Upper lobe of left lung (tissue), 6 donors: ENCODE data around the gene RFC4. TPM values are rescaled to one million over a fixed set of nuclear protein-coding genes. Genes with fewer than 3 reads are reported as not detected.

Experiments
- ATAC-seq, 2 donors: fragments of 200-7000 bp; cut with Tn5 transposase; one replicate each; pipeline ENCODE4 v1.9.1; 2022; ENCODE audit warnings: mild to moderate bottlenecking in 2 of 2, moderate library complexity in 2 of 2; ENCODE audit not compliant: low FRiP score in 2 of 2
- DNase-seq, 2 donors: peaks; one replicate each; pipeline ENCODE4 v3.0.0-alpha.2; 2019 to 2020
- H3K27ac ChIP-seq, 4 donors: fragments of 200-600 bp; sonication (generic); one replicate each; pipeline ENCODE4 v1.5.1; 2016 to 2019
- H3K27me3 ChIP-seq, 4 donors: fragments of 200-600 bp; sonication (generic); one replicate each; pipeline ENCODE4 v1.5.1; 2017 to 2019
- H3K36me3 ChIP-seq, 4 donors: fragments of 200-600 bp; sonication (generic); one replicate each; pipeline ENCODE4 v1.5.1; 2016 to 2019
- H3K4me1 ChIP-seq, 4 donors: fragments of 200-600 bp; sonication (generic); one replicate each; pipeline ENCODE4 v1.5.1; 2018 to 2019
- H3K4me3 ChIP-seq, 4 donors: fragments of 200-600 bp; sonication (generic); one replicate each; pipeline ENCODE4 v1.5.1; 2017 to 2019; ENCODE audit warnings: mild to moderate bottlenecking in 2 of 4, moderate library complexity in 1 of 4
- H3K9me3 ChIP-seq, 4 donors: fragments of 200-600 bp; sonication (generic); one replicate each; pipeline ENCODE4 v1.5.1; 2018 to 2019
- CTCF ChIP-seq, 6 experiments: fragments of 450-650 bp in 4 of 6; fragments of 200-600 bp in 2 of 6; sonication (generic) in 2 of 6; IDR thresholded peaks; one replicate each; pipeline ENCODE4 v1.5.1; 2016 to 2019; ENCODE audit warnings: antibody characterized with exemption in 6 of 6
- EP300 ChIP-seq, 4 donors: sonication (generic); formaldehyde crosslinking; IDR thresholded peaks; one replicate each; pipeline ENCODE4 v1.5.1; 2017; ENCODE audit warnings: antibody characterized with exemption in 4 of 4, control low read depth in 2 of 4
- POLR2A ChIP-seq, 4 donors: fragments of 450-650 bp; IDR thresholded peaks; one replicate each; pipeline ENCODE4 v1.5.1; 2016 to 2017; ENCODE audit warnings: antibody characterized with exemption in 4 of 4, mild to moderate bottlenecking in 2 of 4
- POLR2AphosphoS5 ChIP-seq, 2 donors: sonication (generic); formaldehyde crosslinking; IDR thresholded peaks; one replicate each; pipeline ENCODE4 v1.5.1; 2017; ENCODE audit warnings: antibody characterized with exemption in 2 of 2
- WGBS, 2 donors: methylation state at CpG; one replicate each; pipeline ENCODE4 v1.1.5; 2017 to 2018; 5-methylcytosine and 5-hydroxymethylcytosine counted together
- total RNA-seq, 6 donors: library from RNA; depleted of rRNA in 4 of 6; stranded (reverse); fragments of >200 nt in 4 of 6; gene quantifications; one replicate each; pipeline versions ENCODE4 v1.1.0 to v1.2.1, GENCODE V29; 2016 to 2021
- donor health status: DM: no; HTN: no; CAD: no; lungs with moderate emphysema.
- donor health status: DM: no; HTN: yes; CAD: no; lungs with severe emphysema.

The RFC4 gene
- total RNA-seq, 6 donors from 2014 or later, result 6.0 to 14.9 (median 8.7) TPM

DNA sequence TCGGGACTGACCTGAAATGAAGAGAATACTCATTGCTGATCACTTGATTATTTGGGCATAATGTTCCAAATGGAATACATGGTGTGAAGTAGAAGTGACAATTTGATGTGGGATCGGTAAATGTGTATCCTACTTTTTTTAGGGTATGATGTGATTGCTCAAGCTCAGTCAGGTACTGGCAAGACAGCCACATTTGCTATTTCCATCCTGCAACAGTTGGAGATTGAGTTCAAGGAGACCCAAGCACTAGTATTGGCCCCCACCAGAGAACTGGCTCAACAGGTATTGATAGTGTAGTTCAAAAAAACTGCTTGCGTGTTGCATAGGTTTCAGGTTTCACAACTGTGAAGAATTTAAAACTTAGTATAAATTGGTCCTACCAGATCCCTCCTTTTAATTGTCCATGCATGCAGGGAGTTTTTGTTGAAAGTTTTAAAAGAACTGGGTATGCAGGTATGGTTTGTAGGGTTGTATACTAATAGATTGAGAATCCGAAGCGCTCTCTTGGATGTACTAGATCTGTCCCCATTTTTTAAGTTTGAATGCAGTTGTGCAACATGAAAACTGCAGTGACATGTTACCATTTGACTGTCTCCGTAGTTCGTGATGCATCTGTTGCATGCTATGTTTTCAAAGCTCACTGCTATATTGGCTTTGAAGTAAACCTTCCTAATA is 21.3 kb downstream of the RFC4 start:
- ATAC-seq, result no peak
- Histone ChIP-seq H3K4me1 (peaks cover 32 to 53% (median 41%) of the 10 kb centered on the region in 4 donors), H3K27ac (peak overlapping the region in 3 of 4 donors; percentile 96 to 98 (median 98)), H3K4me3 (peak overlapping the region; percentile 69 to 85 (median 78)), H3K9me3 (no peaks in the 10 kb centered on the region), H3K36me3 (peaks cover 43 to 58% (median 51%) of the 10 kb centered on the region in 4 donors), H3K27me3 (no peaks in the 10 kb centered on the region)
- TF ChIP-seq EP300 (IDR thresholded peaks at IDR 0.05) (no peak), POLR2AphosphoS5 (IDR thresholded peaks at IDR 0.05) (no peak), CTCF (IDR thresholded peaks at IDR 0.05) (no peak), POLR2A (IDR thresholded peaks at IDR 0.05) (no peak)
- 13 to 27% methylated on average over 7 of the region's 7 CpGs for WGBS, 2 donors
- DNase-seq, result no peak

GRCh38 chr3:186783731-186784515 is 22.4 kb downstream of the RFC4 start:
- no peak for TF ChIP-seq CTCF (IDR thresholded peaks at IDR 0.05)
- peak; percentile 91 to 94 for TF ChIP-seq POLR2AphosphoS5 (IDR thresholded peaks at IDR 0.05)
- peak in 1 of 4 donors; percentile 20 for TF ChIP-seq EP300 (IDR thresholded peaks at IDR 0.05)
- peak in 3 of 4 donors; percentile 54 to 87 (median 58) for TF ChIP-seq POLR2A (IDR thresholded peaks at IDR 0.05)
- ATAC-seq (peak; percentile 93 to 95), DNase-seq (peak; percentile 87 to 96)
- H3K9me3 ChIP-seq, result no peaks in the 10 kb centered on the region
- 0% methylated on average over 22 to 55 of the region's 56 CpGs for WGBS, 2 donors
- peak overlapping the region; percentile 96 to 98 (median 98) for H3K27ac ChIP-seq
- peaks cover 32 to 52% (median 41%) of the 10 kb centered on the region in 4 donors for H3K4me1 ChIP-seq
- no peaks in the 10 kb centered on the region for H3K27me3 ChIP-seq
- H3K36me3 ChIP-seq, result peaks cover 41 to 48% (median 44%) of the 10 kb centered on the region in 4 donors
- peak overlapping the region; percentile 69 to 85 (median 78) for H3K4me3 ChIP-seq

- Histone ChIP-seq H3K36me3 (peaks cover 34 to 40% (median 36%) of the 10 kb centered on the region in 4 donors), H3K4me1 (peaks cover 32 to 45% (median 35%) of the 10 kb centered on the region in 4 donors), H3K4me3 (peak within 1 kb of the TSS; percentile 69 to 85 (median 78)), H3K9me3 (no peaks in the 10 kb centered on the region), H3K27me3 (no peaks in the 10 kb centered on the region), H3K27ac (peak within 1 kb of the TSS; percentile 96 to 98 (median 98))
- TF ChIP-seq POLR2A (IDR thresholded peaks at IDR 0.05) (peak; percentile 65 to 98 (median 84)), EP300 (IDR thresholded peaks at IDR 0.05) (no peak), POLR2AphosphoS5 (IDR thresholded peaks at IDR 0.05) (peak; percentile 92 to 98), CTCF (IDR thresholded peaks at IDR 0.05) (no peak)
- DNase-seq (peak; percentile 93 to 96), ATAC-seq (peak; percentile 95 to 96)
- 0 to 1% methylated on average over 15 to 60 of the region's 60 CpGs for WGBS, 2 donors
These were observed 23.1 kb downstream of the RFC4 start, which contains the start of gene EIF4A2 for GRCh38 chr3:186783058-186783730. EIF4A2 (plus strand) TSS chr3:186783577; CDS start chr3:186783611, 34 bp downstream.

GRCh38 chr3:186782542-186783057 is 23.7 kb downstream of the RFC4 start:
- no peak for DNase-seq
- Histone ChIP-seq H3K4me1 (peaks cover 31 to 39% (median 31%) of the 10 kb centered on the region in 4 donors), H3K27me3 (no peaks in the 10 kb centered on the region), H3K9me3 (no peaks in the 10 kb centered on the region), H3K27ac (peak overlapping the region; percentile 96 to 98 (median 98)), H3K36me3 (peaks cover 28 to 34% (median 30%) of the 10 kb centered on the region in 4 donors), H3K4me3 (peak overlapping the region; percentile 69 to 85 (median 78))
- peak in 1 of 2 donors; percentile 31 for ATAC-seq
- 7 to 10% methylated on average over 20 to 21 of the region's 21 CpGs for WGBS, 2 donors
- TF ChIP-seq EP300 (IDR thresholded peaks at IDR 0.05) (no peak), CTCF (IDR thresholded peaks at IDR 0.05) (no peak), POLR2A (IDR thresholded peaks at IDR 0.05) (no peak), POLR2AphosphoS5 (IDR thresholded peaks at IDR 0.05) (no peak)
